HG02885 (cell line): Measurements from ENCODE around the gene ZBTB12.
"Not testable (repeated sequence)": the region's sequence is repeated elsewhere in the genome, so short reads cannot be mapped to it uniquely, and the experiment has no call there.

Experiments
- ATAC-seq: cut with Tn5 transposase; IDR thresholded peaks from one replicate; pipeline ENCODE4 v1.9.1; 2021; ENCODE audit warnings: mild to moderate bottlenecking; ENCODE audit not compliant: unreplicated experiment, poor library complexity

Gene ZBTB12

DNA sequence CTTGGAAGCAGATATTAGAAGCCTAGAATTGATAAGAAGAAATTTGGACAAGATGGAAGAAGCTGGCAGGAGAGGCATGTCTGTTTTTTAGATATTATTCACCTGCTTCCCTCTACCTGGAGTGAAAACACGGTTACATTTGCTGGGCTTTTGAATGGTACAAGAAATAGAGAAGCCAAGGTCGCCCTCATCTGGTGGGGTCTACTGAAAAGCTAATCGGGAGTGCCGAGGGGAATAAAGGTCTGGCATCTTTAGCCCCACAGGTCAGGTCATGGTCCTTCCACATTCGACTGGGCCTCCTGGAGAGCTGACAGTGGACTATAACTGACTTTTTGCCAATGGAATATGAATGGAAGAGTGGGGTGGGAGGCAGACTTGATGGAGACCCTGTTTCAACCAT, 21.1 kb upstream of the ZBTB12 start:
- ATAC-seq = no peak

- no peak for ATAC-seq
These were observed 18.9 kb upstream of the ZBTB12 start for GRCh38 chr6:31920811-31921210.

- ATAC-seq = no peak
These were observed 17.9 kb upstream of the ZBTB12 start for GRCh38 chr6:31919624-31920303.

- ATAC-seq = no peak
These were observed 16.3 kb upstream of the ZBTB12 start for GRCh38 chr6:31918069-31918720.

GRCh38 chr6:31915756-31916155, 13.9 kb upstream of the ZBTB12 start:
- ATAC-seq = no peak

DNA sequence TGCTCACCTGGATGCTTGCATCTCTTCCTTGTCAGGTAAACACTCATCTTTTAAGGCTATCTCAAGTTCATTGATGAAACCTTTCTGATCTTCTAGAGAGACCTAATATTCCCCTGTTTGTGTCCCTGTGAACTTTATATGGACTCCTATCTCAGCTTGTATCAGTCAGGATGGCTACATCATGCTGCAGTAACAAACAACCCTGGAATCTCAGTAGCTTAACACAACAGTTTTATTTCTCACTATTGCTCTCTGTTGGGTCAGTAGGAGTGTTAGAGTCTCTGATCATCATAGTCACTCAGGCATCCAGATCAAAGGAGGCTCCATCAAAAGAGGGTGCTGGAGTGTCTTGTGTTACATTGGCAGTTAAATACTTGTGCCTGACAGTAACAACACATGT, 13.5 kb upstream of the ZBTB12 start:
- no peak for ATAC-seq

- no peak for ATAC-seq
These were observed 10.1 kb upstream of the ZBTB12 start for GRCh38 chr6:31911826-31912585.

DNA sequence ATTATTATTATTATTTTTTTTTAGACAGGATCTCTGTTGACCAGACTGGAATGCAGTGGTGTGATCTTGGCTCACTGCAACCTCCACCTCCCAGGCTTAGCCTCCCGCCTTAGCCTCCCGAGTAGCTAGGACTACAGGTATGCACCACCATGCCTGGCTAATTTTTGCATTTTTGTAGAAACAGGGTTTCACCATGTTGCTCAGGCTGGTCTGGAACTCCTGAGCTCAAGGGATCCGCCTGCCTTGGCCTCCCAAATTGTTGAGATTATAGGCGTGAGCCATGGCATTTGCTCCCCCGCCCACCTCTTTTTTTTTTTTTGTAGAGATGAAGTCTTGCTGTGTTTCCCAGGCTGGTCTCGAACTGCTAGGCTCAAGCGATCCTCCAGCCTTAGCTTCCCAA, 7.4 kb upstream of the ZBTB12 start:
- ATAC-seq = not testable (repeated sequence)

GRCh38 chr6:31908791-31909190, 6.9 kb upstream of the ZBTB12 start:
- ATAC-seq = peak; percentile 69

GRCh38 chr6:31908255-31908654, 6.4 kb upstream of the ZBTB12 start:
- ATAC-seq = not testable (repeated sequence)

GRCh38 chr6:31907158-31907813, 5.4 kb upstream of the ZBTB12 start:
- no peak for ATAC-seq

DNA sequence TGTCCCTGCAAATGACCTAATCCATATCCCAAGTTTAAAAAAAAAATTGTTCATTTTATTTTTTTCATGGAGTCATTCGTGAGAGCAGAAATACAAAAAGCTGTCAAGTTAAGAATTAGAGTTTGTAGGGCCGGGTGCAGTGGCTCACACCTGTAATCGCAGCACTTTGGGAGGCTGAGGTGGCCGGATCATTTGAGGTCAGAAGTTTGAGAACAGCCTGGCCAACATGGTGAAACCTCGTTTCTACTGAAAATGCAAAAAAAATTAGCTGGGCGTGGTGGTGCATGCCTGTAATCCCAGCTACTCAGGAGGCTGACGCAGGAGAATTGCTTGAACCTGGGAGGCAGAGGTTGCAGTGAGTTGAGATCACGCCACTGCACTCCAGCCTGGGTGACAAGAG, 4.8 kb upstream of the ZBTB12 start:
- not testable (repeated sequence) for ATAC-seq

DNA sequence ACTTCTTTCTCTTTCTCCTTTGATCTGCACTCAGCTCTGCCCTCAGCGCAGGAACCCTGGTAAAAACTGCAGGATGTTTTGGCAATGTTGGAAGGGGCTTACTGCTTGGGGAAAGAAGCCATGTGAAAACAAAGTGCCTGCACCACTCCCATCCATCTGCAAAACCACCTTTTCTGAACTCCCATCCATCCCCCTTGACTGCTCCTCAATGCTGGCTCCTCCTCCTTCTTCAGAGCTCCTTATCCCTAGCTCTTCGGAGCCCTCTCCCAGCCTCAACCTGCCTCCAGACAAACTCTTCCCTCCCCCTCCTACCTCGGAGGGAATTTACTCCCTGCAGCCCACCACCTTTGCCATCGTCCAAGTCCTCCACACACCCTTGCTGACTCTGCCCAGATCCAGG, 4.2 kb upstream of the ZBTB12 start:
- no peak for ATAC-seq

GRCh38 chr6:31905041-31905440, 3.2 kb upstream of the ZBTB12 start:
- ATAC-seq = no peak

DNA sequence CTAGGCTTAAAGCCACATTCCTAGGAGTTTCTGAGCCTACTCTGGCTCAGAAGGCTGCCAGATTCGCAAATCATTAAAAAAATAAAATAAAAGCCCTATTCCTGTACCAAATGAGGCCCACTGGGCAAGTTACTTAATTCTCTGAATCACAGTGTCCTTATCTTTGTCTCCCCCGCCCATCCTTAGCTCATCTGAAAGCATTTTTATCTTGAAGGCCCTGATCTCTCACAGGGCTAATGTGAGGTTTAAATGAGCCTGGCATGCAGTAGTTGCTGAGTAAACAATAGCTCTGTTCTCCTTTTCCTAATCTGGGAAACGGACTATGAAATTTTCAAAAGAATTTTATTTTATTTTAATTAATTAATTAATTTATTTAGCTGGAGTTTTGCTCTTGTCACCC, 2.1 kb upstream of the ZBTB12 start:
- ATAC-seq = no peak

DNA sequence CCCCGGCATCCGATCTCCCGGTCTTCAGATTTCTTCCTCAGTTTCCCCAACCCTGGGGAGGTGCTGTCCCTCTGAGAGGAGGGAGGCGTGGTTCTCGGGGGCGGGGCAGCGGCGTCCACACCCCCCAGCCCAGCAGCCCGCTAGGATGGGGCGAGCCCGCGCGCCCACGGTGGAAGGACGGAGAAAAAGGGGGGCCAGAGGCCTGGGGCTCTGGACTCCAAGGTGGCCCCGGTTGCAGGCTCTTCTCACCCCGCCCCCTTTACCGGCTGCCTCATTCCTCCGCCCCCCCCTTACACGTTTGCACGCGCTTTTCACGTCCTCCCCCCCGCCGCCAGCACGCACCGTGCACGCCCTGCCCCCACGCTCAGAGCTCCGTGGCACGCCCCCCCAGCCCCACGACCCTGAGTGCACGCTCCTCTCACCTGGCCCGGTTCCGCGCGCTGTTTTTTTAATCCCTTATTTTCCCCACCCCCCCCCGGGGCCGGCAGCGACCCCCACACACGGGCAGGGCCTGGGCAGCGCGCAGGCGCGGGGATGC, 402 bp downstream of the ZBTB12 start:
- ATAC-seq = no peak

GRCh38 chr6:31900917-31901414, 920 bp downstream of the ZBTB12 start:
- no peak for ATAC-seq

GRCh38 chr6:31899882-31900722, 1.8 kb downstream of the ZBTB12 start:
- ATAC-seq = no peak

GRCh38 chr6:31899215-31899614, 2.7 kb downstream of the ZBTB12 start:
- ATAC-seq = no peak
